ENCODE results near the gene KIAA1671.

GRCh38 chr22:25110596-25110845 is 158.0 kb downstream of the KIAA1671 start:
- TF ChIP-seq CTCF (optimal IDR thresholded peaks at IDR 0.05 in 1 of 3, IDR thresholded peaks at IDR 0.05 in 1 of 3, conservative IDR thresholded peaks at IDR 0.05 in 1 of 3; ENCODE audit: extremely low read depth in 1 of 3, insufficient read depth in 2 of 3, low read length in 3 of 3) (no peak), EZH2 (IDR thresholded peaks at IDR 0.05; ENCODE audit: low read length) (no peak)

Measured in keratinocyte (primary cell).